GM18517 (cell line): ENCODE data around the gene PRAMEF17.
"Not testable (repeated sequence)": the region's sequence is repeated elsewhere in the genome, so short reads cannot be mapped to it uniquely, and the experiment has no call there.

Experiments used
- ATAC-seq: cut with Tn5 transposase; IDR thresholded peaks from one replicate; pipeline ENCODE4 v1.9.1; 2021; ENCODE audit warnings: mild to moderate bottlenecking, moderate library complexity; ENCODE audit not compliant: unreplicated experiment

PRAMEF17 gene, protein sequence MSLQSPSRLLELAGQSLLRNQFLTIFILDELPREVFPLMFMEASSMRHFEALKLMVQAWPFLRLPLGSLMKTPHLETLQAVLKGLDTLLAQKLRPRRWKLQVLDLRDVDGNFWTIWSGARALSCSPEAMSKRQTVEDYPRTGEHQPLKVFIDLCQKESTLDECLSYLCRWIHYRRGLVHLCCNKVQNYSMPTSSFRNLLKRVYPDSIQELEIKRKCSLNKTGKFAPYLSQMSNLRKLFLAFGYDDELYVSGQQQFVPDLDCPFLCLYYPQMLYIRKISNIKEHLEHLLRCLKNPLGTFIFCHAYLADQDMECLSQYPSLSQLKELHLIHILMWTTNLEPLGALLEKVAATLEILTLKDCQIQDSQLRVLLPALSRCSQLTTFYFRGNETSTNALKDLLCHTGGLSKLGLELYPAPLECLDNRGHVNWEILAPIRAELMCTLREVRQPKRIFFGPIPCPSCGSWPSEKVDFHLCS

GRCh38 chr1:13389332-13389731, at the start of gene PRAMEF17:
TSS of gene PRAMEF17 (plus strand) at chr1:13389632. CDS start at chr1:13389658, 26 bp downstream.
- ATAC-seq, result not testable (repeated sequence)

GRCh38 chr1:13342496-13342895, 46.9 kb upstream of the PRAMEF17 start:
- not testable (repeated sequence) for ATAC-seq

- ATAC-seq, result not testable (repeated sequence)
Measured at GRCh38 chr1:13347034-13347433, 42.4 kb upstream of the PRAMEF17 start, which contains the start of gene PRAMEF14. TSS of gene PRAMEF14 (minus strand) at chr1:13347134. CDS start at chr1:13345314, 1,820 bp downstream.

DNA sequence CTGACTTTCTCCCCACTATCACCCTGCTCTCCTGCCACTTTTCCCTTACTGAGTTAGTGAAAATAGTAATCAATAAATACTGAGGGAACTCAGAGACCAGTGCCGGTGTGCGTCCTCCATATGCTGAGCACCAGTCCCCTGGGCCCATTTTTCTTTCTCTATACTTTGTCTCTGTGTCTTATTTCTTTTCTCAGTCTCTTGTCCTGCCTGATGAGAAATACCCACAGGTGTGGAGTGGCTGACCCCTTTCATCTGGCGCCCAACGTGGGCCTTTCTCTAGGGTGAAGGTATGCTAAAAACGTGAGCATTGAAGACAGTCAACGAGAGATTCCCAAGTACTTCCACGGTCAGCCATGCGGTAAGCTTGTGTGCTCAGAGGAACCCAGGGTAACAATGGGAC, 36.0 kb upstream of the PRAMEF17 start:
- not testable (repeated sequence) for ATAC-seq

- ATAC-seq, result not testable (repeated sequence)
Measured at GRCh38 chr1:13354475-13354874, 35.0 kb upstream of the PRAMEF17 start.

DNA sequence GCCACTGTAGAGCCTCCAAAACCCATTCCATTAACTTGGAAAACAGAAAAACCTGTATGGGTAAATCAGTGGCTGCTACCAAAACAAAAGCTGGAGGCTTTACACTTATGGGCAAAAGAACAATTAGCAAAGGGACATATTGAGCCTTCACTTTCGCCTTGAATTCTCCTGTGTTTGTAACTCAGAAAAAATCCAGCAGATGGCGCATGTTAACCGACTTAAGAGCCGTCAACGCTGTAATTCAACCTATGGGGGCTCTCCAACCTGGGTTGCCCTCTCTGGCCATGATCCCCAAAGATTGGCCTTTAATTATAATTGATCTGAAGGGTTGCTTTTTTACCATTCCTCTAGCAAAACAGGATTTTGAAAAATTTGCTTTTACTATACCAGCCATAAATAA, 32.7 kb upstream of the PRAMEF17 start:
- ATAC-seq, result not testable (repeated sequence)

- ATAC-seq, result not testable (repeated sequence)
Measured at GRCh38 chr1:13362364-13362763, 27.1 kb upstream of the PRAMEF17 start.

- not testable (repeated sequence) for ATAC-seq
Measured at GRCh38 chr1:13364928-13365327, 24.5 kb upstream of the PRAMEF17 start.

- ATAC-seq, result not testable (repeated sequence)
Measured at GRCh38 chr1:13366536-13366935, 22.9 kb upstream of the PRAMEF17 start.

DNA sequence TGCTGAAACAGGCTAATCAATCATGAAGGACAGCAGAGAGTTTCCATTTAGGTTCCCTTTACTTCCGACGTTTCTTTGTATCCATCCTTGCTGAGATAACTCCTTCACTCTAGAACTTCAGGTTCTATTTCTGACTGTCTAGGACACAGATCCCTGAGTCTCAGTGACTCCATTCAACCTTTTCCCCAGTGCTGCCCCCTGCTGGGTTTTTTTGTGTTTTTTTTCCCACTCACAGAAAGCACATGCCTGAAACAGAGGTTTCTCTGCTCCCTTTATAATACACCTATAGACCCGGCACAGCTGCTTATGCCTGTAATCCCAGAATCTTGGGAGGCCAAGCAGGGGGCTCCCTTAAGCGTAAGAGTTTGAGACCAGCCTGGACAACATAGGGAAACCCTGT, 20.9 kb upstream of the PRAMEF17 start:
- ATAC-seq, result not testable (repeated sequence)

- ATAC-seq, result not testable (repeated sequence)
Measured at GRCh38 chr1:13378983-13379382, 10.4 kb upstream of the PRAMEF17 start.

DNA sequence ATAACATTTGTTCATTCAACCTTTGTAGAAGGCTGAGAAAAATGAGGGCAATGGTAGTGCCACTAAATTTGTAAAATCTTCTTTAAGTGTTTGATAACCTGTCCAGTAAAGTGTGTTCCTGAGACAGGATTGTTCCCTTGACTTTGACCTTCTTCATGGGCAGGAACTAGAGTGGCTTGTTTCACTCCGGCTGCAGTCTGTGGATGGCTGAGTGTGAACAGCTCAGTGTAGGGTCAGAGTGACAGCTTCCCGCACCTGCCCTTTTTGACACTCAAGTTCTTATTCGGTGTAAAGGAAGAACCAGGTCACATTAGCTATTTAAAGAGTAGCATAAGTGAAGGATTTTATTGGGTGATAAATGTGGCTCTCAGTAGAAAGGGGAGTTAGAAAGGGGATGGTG, 9.1 kb upstream of the PRAMEF17 start:
- ATAC-seq, result not testable (repeated sequence)

- not testable (repeated sequence) for ATAC-seq
Measured at GRCh38 chr1:13393004-13393403, 3.6 kb downstream of the PRAMEF17 start.

GRCh38 chr1:13394761-13395160, 5.3 kb downstream of the PRAMEF17 start:
- ATAC-seq, result not testable (repeated sequence)

DNA sequence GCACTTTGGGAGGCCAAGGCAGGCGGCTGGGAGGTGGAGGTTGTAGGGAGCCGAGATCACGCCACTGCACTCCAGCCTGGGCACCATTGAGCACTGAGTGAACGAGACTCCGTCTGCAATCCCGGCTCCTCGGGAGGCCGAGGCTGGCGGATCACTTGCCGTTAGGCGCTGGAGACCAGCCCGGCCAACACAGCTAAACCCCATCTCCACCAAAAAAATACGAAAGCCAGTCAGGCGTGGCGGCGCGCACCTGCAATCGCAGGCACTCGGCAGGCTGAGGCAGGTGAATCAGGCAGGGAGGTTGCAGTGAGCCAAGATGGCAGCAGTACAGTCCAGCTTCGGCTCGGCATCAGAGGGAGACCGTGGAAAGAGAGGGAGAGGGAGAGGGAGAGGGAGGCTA, 5.9 kb downstream of the PRAMEF17 start:
- ATAC-seq, result not testable (repeated sequence)

DNA sequence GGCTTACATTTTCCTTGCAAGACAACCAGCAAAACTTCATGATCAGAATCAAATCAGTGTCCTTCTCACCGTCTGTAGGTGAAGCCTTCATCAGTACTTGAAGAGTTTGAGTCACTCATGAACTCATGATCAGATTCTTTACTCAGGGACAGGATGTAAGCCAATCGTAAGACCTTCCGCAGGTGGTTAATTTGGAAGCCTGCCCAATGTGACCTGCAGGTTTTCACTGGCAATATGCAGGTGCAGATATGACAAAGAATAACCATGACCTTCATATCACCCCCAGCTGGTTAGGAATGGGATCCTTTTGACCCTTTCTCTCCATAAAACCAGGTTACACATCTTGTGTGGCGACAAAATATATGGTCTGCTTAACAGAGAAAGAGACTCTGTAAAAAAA, 18.4 kb downstream of the PRAMEF17 start:
- no peak for ATAC-seq

DNA sequence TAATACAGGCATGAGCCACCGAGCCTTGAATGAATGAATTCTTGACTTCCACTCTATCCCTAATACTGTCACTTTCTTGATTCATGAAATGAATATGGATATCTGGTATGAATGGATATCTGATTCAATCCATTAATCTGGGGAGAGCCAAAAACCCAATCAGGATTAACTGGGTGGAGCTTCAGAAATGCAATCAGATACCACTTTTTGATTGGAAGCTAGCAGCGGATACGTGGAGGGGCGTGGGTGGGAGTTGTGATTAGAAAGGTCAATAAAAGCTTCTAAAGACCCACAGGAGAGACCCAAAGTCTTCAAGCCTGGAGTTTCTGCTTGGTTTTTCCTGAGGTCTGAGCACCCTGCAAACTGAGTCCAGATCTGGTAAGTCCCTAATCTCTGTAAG, 20.7 kb downstream of the PRAMEF17 start, which contains the start of gene PRAMEF20:
Gene PRAMEF20 (plus strand): TSS at position 301 of the 400 bp plus-strand sequence. CDS start 5,905 bp downstream, outside the sequence.
- ATAC-seq, result not testable (repeated sequence)

GRCh38 chr1:13430495-13430894, 41.1 kb downstream of the PRAMEF17 start:
- no peak for ATAC-seq

DNA sequence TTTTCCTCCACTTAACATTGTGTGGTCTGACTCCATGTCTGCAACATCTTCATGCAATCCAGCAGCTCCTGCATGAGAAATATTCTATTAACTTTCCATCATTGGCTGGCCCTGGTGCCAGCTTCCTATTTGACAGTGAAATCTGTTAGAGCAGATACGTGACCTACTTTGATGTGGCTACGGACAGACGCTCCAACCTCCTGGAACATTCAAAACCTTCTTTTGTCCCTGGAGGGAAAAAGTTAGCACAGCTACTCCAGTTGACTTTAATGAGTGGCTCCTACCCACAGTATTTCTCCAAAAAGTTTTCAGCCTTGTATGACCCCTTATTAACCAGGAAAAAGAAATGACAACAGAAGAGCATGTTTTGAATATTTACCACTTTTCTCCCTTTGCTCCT, 42.8 kb downstream of the PRAMEF17 start:
- no peak for ATAC-seq

- not testable (repeated sequence) for ATAC-seq
Measured at GRCh38 chr1:13433694-13434358, 44.4 kb downstream of the PRAMEF17 start.

- no peak for ATAC-seq
Measured at GRCh38 chr1:13435458-13435857, 46.0 kb downstream of the PRAMEF17 start.
